Fibroblast of villous mesenchyme (primary cell): ENCODE measurements around the gene GPC6. TPM values are rescaled to one million over a fixed set of nuclear protein-coding genes. Genes with fewer than 3 reads are reported as not detected.

Experiments used
- DNase-seq: peaks from one replicate; pipeline ENCODE4 v3.0.0-alpha.2; 2010; ENCODE audit warnings: low read depth
- H3K4me3 ChIP-seq: 2 replicates; pipeline ENCODE4 v1.5.1; 2011; ENCODE audit warnings: low read depth, mild to moderate bottlenecking, low read length
- CTCF ChIP-seq: IDR thresholded peaks from 2 replicates; pipeline ENCODE4 v1.5.1; 2012; ENCODE audit warnings: low read depth, mild to moderate bottlenecking, low read length; ENCODE audit not compliant: insufficient read depth
- total RNA-seq: library from RNA; depleted of rRNA; stranded (reverse); fragments of >200 nt; gene quantifications from 2 replicates; pipeline ENCODE4 v1.2.3, GENCODE V29; 2012

The GPC6 gene
- total RNA-seq, 1 donor = 6.0 TPM

GRCh38 chr13:93505104-93505952 is 278.7 kb downstream of the GPC6 start:
- no peak overlapping the region for H3K4me3 ChIP-seq
- peak; percentile 21 for DNase-seq

GRCh38 chr13:93511011-93511410 is 284.4 kb downstream of the GPC6 start:
- no peak for TF ChIP-seq CTCF
- DNase-seq = no peak
- H3K4me3 ChIP-seq = no peak overlapping the region

More at GRCh38 chr13:93505104-93505952, 278.7 kb downstream of the GPC6 start:
- no peak for TF ChIP-seq CTCF

DNA sequence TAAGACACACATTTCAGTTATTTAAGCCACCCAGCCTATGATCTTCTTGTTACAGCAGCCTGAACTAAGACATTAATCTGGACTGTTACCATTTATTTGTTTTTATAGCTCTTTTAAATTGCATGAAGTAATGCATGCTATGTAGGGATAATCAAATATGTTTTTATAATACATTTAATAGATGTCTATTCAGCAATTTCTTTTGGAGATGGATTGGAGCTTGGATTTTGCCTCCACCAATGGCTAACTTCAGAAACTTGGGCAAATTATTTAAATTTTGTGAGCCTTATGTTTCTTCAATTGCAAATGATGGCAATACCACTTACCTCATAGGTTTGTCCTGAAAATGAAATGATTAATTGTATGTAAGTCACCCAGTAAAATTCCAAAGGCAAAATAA is 288.7 kb downstream of the GPC6 start:
- no peak overlapping the region for H3K4me3 ChIP-seq
- no peak for TF ChIP-seq CTCF
- DNase-seq = no peak

DNA sequence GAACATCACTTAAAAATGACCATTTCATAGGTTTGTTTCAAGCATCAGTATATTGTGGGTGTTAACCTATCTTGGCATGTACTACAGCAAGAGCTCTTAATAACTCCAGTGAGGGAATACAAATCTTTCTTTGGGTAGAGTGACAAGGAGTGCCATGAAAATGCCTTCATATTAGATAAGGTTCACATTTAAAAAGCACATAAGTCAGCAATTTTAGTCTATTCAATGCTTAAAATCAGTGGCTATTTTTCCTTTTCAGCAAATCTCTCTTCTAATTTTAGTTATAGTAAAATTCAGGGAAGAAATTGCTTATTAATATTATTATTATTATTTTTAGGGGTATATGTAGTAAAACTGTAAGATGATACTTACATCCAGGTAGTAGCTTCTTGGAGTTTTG is 291.1 kb downstream of the GPC6 start:
- H3K4me3 ChIP-seq = no peak overlapping the region
- TF ChIP-seq CTCF = no peak
- no peak for DNase-seq

DNA sequence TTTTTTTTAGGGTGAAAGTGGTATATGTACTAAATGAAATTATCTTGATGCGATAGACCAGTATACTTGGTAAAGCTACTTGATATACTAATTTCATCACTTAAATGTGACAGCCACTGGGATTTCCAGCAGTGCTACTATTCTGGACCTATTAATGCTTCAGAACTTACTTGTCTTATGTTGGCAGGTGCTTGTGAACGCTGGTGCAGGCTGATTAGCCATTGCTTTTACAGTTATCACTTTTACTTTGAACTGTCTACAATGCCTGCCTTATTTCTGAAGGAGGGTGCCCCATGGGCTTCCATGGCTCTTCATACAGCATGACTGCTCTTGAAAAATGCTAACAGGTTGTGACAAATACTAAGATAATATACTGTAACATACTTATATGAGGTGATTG is 294.7 kb downstream of the GPC6 start:
- no peak for TF ChIP-seq CTCF
- no peak for DNase-seq
- H3K4me3 ChIP-seq = no peak overlapping the region

GRCh38 chr13:93522501-93522900 is 295.9 kb downstream of the GPC6 start:
- TF ChIP-seq CTCF = no peak
- no peak for DNase-seq
- H3K4me3 ChIP-seq = no peak overlapping the region

- no peak for TF ChIP-seq CTCF
- H3K4me3 ChIP-seq = no peak overlapping the region
- DNase-seq = no peak
Observed at GRCh38 chr13:93525087-93525486, 298.5 kb downstream of the GPC6 start.
